GM12872 (cell line): Measurements from ENCODE around the gene LGALS9.

Source experiments
- TF ChIP-seq, protein P1 (sequence below): IDR thresholded peaks from 3 replicates; pipeline ENCODE4 v1.5.1; 2011; ENCODE audit warnings: low read depth, mild to moderate bottlenecking, low read length, moderate library complexity; ENCODE audit not compliant: insufficient read depth

The LGALS9 gene

DNA sequence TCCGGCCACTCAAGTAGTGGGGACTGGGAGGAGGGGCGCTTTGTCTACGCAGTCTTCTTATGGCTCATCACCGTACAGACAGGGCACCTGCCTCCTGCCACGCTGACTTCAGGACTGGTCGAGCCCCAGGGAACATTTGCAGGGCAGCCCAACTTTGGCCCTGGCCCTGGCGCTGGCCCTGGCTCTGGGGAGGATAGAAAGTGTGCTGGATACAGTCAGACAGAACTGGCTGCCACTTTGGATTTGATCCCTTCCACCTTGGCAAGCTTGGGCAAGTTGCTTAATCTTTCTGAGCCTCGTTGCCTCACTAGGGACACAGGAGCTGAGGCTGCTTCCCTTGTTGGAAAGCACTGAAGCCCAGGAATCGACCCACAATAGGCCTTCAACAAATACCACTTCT is 13.6 kb downstream of the LGALS9 start:
- TF ChIP-seq, protein P1, sequence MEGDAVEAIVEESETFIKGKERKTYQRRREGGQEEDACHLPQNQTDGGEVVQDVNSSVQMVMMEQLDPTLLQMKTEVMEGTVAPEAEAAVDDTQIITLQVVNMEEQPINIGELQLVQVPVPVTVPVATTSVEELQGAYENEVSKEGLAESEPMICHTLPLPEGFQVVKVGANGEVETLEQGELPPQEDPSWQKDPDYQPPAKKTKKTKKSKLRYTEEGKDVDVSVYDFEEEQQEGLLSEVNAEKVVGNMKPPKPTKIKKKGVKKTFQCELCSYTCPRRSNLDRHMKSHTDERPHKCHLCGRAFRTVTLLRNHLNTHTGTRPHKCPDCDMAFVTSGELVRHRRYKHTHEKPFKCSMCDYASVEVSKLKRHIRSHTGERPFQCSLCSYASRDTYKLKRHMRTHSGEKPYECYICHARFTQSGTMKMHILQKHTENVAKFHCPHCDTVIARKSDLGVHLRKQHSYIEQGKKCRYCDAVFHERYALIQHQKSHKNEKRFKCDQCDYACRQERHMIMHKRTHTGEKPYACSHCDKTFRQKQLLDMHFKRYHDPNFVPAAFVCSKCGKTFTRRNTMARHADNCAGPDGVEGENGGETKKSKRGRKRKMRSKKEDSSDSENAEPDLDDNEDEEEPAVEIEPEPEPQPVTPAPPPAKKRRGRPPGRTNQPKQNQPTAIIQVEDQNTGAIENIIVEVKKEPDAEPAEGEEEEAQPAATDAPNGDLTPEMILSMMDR = no peak

DNA sequence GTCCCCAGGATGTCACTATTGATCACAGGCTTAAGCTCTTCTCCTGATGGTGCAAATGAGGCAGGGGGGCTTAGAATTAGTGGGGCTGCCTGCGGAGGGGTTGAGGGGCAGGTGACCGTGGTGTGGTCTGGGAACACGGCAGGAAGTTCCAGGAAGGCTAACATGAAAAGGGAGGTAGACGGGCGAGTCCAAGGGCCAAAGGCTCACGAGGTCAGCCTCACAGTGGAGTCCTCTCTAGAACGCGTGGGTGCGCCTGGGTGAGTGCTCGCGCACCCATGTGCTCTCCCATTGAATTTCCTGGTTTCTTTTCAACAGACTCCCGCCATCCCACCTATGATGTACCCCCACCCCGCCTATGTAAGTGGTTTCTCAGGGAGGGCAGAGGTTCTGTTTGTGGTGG is 15.2 kb downstream of the LGALS9 start:
- TF ChIP-seq, protein P1 = no peak

DNA sequence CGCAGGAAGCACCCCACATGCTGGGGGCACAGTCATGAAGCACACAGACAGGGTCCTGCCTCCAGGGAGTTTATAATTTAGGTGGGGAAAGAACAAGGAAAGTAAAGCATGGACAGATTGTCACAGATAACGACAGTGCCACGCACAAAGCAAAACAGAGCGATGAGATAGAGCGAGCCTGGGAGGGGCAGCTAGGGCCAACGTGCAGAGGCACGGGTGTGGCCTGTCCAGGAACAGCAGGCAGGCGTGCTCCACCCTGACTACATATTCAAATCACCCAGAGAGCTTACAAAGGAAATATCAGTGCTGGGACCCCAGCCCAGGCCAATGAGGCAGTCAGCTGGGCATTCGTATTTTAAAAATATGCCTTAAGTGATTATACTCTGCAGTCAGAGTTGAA is 16.8 kb downstream of the LGALS9 start:
- TF ChIP-seq, protein P1 = no peak

DNA sequence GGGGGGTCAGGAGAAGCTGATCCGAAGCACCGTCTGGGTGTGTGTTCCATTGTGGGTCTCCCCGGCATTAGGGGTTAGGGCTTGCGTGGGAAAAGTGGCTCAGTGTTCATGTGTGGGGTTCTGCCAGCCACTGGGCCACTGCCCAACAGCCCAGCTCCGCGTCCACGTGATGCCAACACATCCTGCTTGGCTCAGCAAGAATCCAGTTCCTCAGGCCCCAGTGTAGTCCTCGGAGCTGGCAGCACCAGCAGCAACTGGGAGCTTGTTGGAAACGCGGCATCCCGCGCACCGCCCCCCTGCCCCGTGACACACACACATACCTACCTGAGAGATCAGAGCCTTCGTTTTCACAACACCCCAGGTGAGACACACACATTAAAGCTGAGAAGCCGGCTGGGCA is 18.9 kb downstream of the LGALS9 start:
- TF ChIP-seq, protein P1 = no peak

DNA sequence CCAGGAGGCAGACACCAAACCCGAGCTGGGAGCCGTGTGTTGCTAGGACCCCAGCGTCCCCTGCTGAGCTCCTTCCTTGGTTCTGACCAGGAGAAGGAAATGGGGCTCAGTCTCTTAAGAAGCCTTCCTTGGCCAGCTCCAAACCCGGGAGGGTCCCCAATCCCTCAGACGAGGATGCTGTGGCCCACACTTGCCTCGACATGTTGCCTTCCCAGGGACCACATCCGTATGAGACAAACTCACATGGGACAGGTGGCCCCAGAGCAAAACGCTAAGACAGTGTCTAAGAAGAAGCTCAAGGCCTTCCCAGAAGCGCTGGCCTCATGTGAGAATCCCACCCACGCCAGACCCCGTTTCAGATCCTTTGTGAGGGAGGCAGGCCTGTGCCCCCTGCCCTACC is 19.8 kb downstream of the LGALS9 start:
- TF ChIP-seq, protein P1 = no peak

DNA sequence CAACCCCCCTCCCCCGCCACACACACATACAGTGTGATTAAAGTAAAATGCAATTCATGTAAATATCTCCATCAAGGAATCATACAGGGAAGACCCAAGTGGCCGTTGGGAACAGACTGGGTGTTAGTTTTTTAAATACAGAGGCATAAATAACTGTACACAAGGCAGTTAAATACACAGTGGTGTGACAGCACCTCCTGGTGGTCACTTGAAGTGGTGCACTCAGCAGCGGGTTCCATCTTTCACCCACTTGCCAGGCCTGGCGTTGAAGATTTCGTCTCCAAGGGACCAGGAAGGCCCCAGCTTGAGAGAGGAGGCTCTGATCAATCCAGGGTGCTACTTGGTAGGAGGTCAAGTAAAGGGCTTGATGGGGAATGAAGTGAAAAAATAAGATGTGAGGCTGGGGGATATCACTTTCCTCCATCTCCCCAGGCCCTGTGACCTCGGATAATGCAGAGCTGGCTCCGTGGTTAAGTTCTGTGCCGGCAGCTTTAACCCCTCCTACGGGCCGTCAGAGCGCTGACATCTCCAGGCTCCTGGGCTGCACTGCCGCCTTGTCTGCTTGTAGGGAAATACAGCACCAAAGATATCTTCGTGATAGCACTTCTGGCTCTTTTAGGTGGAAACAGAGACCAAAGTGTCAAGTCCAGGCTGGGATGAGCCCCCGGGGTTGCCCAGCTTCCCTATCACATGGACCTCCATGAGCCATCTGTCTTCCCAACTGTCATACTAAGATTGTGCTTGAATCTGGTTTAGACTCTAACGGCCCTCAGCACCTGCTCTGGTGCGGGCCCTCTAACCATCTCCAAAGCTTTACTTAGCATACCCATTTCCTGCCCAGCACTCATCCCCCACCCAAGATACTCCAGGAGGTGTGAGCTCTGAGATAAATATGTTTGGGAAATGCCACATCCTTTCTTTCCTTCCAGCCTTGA is 20.7 kb downstream of the LGALS9 start:
- TF ChIP-seq, protein P1 = peak; percentile 75

DNA sequence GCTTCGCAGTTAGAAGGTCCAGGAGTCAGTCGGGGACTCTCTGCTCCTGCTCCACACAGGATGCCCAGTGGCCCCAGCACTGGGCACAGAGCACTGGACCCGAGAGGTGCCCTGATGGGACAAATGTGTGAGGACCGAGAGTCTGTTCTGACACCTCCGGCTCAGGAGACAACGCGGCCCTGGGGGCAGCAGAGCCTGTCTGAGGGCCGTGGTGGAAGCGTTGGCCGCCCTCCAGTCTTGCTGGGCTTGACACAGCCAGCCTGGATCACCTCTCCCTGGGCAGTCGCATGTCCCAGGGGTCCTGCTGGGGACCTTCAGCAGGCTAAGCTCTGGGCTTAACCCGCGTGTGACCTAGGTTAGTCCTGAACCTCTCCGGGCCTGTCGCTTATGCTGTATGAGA is 23.1 kb downstream of the LGALS9 start:
- TF ChIP-seq, protein P1 = no peak
